GM12801 (cell line): ENCODE data around the gene SULT1E1.

Experiments used
- TF ChIP-seq, protein P1 (sequence below): IDR thresholded peaks from one replicate; pipeline ENCODE4 v1.5.1; 2011; ENCODE audit warnings: control low read depth; ENCODE audit not compliant: insufficient read length; ENCODE audit errors: extremely low read depth

The SULT1E1 gene

DNA sequence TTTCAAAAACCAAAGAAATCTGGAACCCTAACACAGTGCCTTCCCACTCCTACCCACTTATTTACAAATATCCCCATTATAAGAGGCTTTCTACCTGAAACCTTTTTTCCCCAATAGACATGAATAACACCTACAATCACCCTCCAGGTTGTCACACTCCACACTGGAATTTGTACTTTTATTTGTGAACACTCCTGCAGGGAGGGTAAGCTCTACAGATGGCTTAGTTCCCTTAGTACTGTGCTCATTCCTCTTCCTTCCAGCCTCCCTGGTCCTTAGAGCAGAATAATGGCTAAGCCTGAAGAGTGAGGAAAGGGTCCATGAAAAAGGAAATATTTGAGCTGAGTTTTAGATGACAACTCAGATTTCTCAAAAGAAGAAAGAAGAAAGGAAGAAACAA, 22.2 kb upstream of the SULT1E1 start:
- TF ChIP-seq, protein P1, sequence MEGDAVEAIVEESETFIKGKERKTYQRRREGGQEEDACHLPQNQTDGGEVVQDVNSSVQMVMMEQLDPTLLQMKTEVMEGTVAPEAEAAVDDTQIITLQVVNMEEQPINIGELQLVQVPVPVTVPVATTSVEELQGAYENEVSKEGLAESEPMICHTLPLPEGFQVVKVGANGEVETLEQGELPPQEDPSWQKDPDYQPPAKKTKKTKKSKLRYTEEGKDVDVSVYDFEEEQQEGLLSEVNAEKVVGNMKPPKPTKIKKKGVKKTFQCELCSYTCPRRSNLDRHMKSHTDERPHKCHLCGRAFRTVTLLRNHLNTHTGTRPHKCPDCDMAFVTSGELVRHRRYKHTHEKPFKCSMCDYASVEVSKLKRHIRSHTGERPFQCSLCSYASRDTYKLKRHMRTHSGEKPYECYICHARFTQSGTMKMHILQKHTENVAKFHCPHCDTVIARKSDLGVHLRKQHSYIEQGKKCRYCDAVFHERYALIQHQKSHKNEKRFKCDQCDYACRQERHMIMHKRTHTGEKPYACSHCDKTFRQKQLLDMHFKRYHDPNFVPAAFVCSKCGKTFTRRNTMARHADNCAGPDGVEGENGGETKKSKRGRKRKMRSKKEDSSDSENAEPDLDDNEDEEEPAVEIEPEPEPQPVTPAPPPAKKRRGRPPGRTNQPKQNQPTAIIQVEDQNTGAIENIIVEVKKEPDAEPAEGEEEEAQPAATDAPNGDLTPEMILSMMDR, result no peak

DNA sequence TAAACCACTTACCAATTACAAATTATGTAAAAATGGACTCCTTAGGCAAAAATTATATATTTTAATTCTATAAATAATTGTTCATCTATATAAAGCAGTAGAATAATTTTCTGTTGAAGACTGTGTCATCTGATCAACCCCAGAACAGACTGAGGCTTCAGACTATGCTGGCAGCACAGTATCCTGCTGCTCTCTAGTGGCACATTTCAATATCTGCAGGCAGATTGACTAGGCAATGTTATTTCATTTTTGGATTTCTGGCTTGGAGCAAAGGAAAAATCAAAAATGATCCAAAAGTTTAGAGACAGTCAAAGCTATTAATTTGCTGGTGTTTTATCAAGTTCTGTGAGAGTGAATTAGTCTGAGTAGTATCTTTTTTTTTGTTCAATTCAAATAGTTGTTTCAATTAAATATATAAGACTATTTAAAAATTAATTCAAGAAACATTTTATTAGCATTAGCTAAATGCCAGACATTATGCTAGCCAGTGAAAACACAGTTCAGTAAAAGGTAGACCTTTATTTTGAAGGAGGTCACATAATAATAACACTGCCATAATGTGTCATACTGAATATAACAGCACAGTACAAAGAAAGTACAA, 21.3 kb upstream of the SULT1E1 start:
- TF ChIP-seq, protein P1, result no peak

DNA sequence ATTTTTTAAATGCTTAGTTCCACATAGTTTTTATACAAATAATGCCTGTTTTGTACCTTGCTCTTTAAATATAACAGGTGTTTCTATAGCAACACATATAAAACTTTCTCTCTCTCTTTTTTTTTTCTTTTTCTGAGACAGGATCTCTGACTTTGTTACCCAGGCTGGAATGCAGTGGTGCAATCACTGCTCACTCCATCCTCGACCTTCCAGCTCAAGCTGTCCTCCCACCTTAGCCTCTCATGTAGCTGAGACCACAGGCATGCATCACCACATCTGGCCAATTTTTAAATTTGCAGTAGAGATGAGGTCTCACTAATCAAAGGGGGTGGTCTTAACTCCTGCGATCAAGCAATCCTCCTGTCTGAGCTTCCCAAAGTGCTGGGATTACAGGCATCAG, 18.3 kb upstream of the SULT1E1 start:
- TF ChIP-seq, protein P1, result no peak

DNA sequence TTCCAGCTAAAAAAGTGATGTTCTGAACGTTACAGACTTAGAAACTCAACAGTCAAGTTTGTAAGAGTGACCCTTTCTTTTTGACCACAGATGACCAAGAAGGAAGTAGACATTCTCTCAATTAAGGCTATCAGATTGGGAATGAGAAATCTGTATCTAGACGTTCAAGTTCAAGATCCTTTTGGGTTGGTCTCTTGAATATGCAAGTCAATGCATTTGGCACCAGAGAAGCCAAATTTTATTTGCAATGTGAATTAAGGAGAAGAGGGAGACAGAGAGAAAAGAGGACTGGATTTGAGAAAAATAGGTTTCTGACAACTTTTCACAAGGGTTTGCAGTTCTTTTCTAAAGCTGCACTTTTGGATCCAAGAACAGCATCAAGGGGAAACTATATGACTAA, 17.5 kb upstream of the SULT1E1 start:
- TF ChIP-seq, protein P1, result no peak

DNA sequence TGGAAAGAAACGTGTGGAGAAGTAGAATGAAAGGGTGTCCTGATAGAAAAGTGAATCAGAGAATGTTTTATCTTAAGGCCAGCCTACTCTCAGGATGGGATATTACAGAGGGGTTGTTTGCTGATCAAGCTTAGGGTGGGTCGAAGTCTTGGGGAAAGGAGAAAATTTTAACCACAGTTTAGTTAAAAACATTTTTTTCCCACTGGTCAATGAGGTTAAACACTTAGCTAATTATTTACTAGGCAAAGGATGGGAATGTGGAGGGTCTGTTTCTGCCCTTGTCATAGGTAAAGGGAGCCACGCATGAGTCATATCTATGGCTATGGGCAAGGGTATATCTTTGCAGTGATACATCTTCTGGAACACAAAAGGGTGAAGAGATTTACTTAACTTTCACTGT, 16.1 kb upstream of the SULT1E1 start:
- TF ChIP-seq, protein P1, result no peak

DNA sequence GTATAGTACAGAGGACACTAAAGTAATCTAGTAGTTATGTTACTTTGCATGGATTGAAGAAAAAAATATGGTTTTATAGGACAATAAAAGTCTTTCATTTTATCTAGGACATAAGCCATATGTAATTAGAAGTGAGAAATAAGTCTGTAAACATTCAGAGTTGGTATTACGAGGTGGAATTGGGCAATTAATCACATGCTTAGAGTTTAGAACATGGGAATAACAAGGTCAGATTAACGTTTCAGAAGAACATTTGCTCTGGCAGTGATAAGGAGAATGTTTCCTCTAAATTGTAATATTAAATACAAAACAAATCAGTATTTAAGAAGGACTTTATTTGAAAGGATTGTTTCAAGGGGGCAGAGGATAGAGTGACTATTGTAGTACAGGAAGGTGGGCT, 15.6 kb upstream of the SULT1E1 start:
- TF ChIP-seq, protein P1, result no peak

DNA sequence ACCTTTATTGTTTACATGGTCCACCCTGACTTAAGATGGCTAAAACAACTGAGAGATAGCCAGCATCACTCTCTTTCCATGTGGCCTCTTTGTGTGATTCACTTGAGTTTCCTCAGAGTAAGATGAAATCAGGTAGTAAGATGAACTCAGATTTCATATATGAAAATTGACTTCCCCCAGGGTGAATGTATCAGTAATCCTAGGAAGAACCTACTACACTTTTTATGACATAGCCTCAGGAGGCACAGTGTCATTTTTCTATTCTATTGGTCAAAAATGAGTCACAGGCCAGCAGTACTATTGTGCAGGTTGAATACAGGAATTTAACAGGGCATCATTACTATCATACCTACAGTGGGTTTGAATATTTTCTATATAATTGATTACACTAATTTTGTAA, 14.6 kb upstream of the SULT1E1 start:
- TF ChIP-seq, protein P1, result no peak
